ENCODE data around the gene EEF2K. TPM values are rescaled to one million over a fixed set of nuclear protein-coding genes. Genes with fewer than 3 reads are reported as not detected.

The EEF2K gene
- total and polyA plus RNA-seq, 2 of the 13 experiments (the other 11 are each of a cell fraction or from before 2014, with no cell fraction given): 22.0 to 23.8 TPM

DNA sequence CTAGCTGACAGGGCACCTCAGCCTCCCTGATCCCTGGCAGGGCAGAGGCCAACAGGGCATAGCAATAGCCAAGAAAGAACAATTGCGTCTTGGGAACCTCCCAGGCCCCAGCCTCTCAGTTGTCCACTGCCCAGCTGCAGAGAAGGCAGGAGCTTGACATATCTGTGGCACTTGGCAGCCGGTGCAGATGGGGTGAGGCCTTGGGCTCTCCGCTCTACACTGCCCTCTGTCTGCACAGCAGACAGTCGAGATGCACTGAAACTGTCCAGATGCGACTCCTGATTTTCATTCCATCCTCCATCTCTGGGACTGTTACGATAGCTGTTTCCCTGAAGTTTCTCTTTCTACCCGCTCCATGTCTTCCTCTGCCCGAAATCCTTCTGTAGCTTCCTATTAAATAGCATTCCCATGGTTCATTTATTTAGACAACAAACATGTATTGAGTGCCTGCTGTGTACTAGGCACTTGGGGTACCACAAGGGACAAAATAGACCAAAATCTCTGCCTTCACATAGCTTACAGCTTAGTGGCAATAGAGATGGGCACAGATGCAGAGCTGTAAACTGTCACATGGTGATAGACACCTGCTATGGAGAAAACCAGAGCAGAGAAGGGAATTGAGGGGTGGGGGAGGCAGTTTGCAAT lies 94.5 kb downstream of the EEF2K start (continued):
- TF ChIP-seq, protein P1, sequence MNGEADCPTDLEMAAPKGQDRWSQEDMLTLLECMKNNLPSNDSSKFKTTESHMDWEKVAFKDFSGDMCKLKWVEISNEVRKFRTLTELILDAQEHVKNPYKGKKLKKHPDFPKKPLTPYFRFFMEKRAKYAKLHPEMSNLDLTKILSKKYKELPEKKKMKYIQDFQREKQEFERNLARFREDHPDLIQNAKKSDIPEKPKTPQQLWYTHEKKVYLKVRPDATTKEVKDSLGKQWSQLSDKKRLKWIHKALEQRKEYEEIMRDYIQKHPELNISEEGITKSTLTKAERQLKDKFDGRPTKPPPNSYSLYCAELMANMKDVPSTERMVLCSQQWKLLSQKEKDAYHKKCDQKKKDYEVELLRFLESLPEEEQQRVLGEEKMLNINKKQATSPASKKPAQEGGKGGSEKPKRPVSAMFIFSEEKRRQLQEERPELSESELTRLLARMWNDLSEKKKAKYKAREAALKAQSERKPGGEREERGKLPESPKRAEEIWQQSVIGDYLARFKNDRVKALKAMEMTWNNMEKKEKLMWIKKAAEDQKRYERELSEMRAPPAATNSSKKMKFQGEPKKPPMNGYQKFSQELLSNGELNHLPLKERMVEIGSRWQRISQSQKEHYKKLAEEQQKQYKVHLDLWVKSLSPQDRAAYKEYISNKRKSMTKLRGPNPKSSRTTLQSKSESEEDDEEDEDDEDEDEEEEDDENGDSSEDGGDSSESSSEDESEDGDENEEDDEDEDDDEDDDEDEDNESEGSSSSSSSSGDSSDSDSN (CRISPR knock-in tag; IDR thresholded peaks at IDR 0.05): peak; percentile 44; the same call in 1 of the 2 replicates
- TF ChIP-seq JARID2 (CRISPR knock-in tag; IDR thresholded peaks at IDR 0.05; ENCODE audit: insufficient replicate concordance): no peak
- no peak for TF ChIP-seq ZNF747 (CRISPR knock-in tag; IDR thresholded peaks at IDR 0.05; ENCODE audit: borderline replicate concordance)
- peak; percentile 55 for TF ChIP-seq HOXA3 (CRISPR knock-in tag; IDR thresholded peaks at IDR 0.05)
- TF ChIP-seq, protein P2, sequence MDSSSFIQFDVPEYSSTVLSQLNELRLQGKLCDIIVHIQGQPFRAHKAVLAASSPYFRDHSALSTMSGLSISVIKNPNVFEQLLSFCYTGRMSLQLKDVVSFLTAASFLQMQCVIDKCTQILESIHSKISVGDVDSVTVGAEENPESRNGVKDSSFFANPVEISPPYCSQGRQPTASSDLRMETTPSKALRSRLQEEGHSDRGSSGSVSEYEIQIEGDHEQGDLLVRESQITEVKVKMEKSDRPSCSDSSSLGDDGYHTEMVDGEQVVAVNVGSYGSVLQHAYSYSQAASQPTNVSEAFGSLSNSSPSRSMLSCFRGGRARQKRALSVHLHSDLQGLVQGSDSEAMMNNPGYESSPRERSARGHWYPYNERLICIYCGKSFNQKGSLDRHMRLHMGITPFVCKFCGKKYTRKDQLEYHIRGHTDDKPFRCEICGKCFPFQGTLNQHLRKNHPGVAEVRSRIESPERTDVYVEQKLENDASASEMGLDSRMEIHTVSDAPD (CRISPR knock-in tag; IDR thresholded peaks at IDR 0.05): no peak
- TF ChIP-seq, protein P3, sequence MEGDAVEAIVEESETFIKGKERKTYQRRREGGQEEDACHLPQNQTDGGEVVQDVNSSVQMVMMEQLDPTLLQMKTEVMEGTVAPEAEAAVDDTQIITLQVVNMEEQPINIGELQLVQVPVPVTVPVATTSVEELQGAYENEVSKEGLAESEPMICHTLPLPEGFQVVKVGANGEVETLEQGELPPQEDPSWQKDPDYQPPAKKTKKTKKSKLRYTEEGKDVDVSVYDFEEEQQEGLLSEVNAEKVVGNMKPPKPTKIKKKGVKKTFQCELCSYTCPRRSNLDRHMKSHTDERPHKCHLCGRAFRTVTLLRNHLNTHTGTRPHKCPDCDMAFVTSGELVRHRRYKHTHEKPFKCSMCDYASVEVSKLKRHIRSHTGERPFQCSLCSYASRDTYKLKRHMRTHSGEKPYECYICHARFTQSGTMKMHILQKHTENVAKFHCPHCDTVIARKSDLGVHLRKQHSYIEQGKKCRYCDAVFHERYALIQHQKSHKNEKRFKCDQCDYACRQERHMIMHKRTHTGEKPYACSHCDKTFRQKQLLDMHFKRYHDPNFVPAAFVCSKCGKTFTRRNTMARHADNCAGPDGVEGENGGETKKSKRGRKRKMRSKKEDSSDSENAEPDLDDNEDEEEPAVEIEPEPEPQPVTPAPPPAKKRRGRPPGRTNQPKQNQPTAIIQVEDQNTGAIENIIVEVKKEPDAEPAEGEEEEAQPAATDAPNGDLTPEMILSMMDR (CRISPR knock-in tag; IDR thresholded peaks at IDR 0.05): peak; percentile 79
- no peak for TF ChIP-seq XBP1 (CRISPR knock-in tag; IDR thresholded peaks at IDR 0.05)
- TF ChIP-seq PCBP2 (optimal IDR thresholded peaks at IDR 0.05; ENCODE audit: low read depth, low read length, poor library complexity, severe bottlenecking): peak; percentile 22
- TF ChIP-seq, protein P4, sequence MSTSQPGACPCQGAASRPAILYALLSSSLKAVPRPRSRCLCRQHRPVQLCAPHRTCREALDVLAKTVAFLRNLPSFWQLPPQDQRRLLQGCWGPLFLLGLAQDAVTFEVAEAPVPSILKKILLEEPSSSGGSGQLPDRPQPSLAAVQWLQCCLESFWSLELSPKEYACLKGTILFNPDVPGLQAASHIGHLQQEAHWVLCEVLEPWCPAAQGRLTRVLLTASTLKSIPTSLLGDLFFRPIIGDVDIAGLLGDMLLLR (CRISPR knock-in tag; IDR thresholded peaks at IDR 0.05): 0 out of 2 replicates have a peak, but pooled peaks have one; percentile 25
- TF ChIP-seq, protein P5, sequence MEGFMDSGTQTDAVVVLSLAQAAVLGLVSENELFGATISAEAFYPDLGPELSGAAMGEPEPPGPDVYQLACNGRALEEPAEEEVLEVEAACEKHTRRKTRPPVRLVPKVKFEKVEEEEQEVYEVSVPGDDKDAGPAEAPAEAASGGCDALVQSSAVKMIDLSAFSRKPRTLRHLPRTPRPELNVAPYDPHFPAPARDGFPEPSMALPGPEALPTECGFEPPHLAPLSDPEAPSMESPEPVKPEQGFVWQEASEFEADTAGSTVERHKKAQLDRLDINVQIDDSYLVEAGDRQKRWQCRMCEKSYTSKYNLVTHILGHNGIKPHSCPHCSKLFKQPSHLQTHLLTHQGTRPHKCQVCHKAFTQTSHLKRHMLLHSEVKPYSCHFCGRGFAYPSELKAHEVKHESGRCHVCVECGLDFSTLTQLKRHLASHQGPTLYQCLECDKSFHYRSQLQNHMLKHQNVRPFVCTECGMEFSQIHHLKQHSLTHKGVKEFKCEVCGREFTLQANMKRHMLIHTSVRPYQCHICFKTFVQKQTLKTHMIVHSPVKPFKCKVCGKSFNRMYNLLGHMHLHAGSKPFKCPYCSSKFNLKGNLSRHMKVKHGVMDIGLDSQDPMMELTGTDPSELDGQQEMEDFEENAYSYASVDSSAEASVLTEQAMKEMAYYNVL (CRISPR knock-in tag; IDR thresholded peaks at IDR 0.05; ENCODE audit: borderline replicate concordance): 0 out of 2 replicates have a peak, but pooled peaks have one; percentile 44
- TF ChIP-seq HNRNPL (IDR thresholded peaks at IDR 0.05; ENCODE audit: low read depth, low read length): 0 out of 2 replicates have a peak, but pooled peaks have one; percentile 53
- peak; percentile 66 for TF ChIP-seq STAG1 (CRISPR knock-in tag; IDR thresholded peaks at IDR 0.05)
- peak; percentile 8; the same call in 1 of the 2 replicates for TF ChIP-seq SP4 (CRISPR knock-in tag; IDR thresholded peaks at IDR 0.05)
- 0 out of 2 replicates have a peak, but pooled peaks have one; percentile 55 for TF ChIP-seq TGIF2 (CRISPR knock-in tag; IDR thresholded peaks at IDR 0.05)
- TF ChIP-seq, protein P6, sequence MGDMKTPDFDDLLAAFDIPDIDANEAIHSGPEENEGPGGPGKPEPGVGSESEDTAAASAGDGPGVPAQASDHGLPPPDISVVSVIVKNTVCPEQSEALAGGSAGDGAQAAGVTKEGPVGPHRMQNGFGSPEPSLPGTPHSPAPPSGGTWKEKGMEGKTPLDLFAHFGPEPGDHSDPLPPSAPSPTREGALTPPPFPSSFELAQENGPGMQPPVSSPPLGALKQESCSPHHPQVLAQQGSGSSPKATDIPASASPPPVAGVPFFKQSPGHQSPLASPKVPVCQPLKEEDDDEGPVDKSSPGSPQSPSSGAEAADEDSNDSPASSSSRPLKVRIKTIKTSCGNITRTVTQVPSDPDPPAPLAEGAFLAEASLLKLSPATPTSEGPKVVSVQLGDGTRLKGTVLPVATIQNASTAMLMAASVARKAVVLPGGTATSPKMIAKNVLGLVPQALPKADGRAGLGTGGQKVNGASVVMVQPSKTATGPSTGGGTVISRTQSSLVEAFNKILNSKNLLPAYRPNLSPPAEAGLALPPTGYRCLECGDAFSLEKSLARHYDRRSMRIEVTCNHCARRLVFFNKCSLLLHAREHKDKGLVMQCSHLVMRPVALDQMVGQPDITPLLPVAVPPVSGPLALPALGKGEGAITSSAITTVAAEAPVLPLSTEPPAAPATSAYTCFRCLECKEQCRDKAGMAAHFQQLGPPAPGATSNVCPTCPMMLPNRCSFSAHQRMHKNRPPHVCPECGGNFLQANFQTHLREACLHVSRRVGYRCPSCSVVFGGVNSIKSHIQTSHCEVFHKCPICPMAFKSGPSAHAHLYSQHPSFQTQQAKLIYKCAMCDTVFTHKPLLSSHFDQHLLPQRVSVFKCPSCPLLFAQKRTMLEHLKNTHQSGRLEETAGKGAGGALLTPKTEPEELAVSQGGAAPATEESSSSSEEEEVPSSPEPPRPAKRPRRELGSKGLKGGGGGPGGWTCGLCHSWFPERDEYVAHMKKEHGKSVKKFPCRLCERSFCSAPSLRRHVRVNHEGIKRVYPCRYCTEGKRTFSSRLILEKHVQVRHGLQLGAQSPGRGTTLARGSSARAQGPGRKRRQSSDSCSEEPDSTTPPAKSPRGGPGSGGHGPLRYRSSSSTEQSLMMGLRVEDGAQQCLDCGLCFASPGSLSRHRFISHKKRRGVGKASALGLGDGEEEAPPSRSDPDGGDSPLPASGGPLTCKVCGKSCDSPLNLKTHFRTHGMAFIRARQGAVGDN (CRISPR knock-in tag; IDR thresholded peaks at IDR 0.05): peak; percentile 71
- TF ChIP-seq TOPORS (CRISPR knock-in tag; IDR thresholded peaks at IDR 0.05): no peak

Data from HepG2 (cell line).